SJCRH30 (cell line): ENCODE results near the gene PTPN7. TPM values are rescaled to one million over a fixed set of nuclear protein-coding genes. Genes with fewer than 3 reads are reported as not detected.
"Not testable (repeated sequence)": the region's sequence is repeated elsewhere in the genome, so short reads cannot be mapped to it uniquely, and the experiment has no call there.

Experiments used
- DNase-seq, 2 experiments: peaks; one replicate each; pipeline ENCODE4 v3.0.0-alpha.2; 2015 to 2020
- H3K27ac ChIP-seq: fragments of 250-450 bp; sonication (Bioruptor Pico); 2 replicates; pipeline ENCODE4 v1.5.1; 2020; ENCODE audit warnings: mild to moderate bottlenecking, moderate library complexity
- H3K27me3 ChIP-seq: fragments of 250-450 bp; sonication (Bioruptor Pico); 2 replicates; pipeline ENCODE4 v1.5.1; 2020; ENCODE audit warnings: mild to moderate bottlenecking, moderate library complexity
- H3K36me3 ChIP-seq: fragments of 250-450 bp; sonication (Bioruptor Pico); 2 replicates; pipeline ENCODE4 v1.5.1; 2020; ENCODE audit warnings: mild to moderate bottlenecking, moderate library complexity
- H3K4me1 ChIP-seq: fragments of 250-450 bp; sonication (Bioruptor Pico); 2 replicates; pipeline ENCODE4 v1.5.1; 2020; ENCODE audit warnings: mild to moderate bottlenecking, moderate library complexity
- H3K4me3 ChIP-seq: fragments of 250-450 bp; sonication (Bioruptor Pico); 2 replicates; pipeline ENCODE4 v1.5.1; 2020; ENCODE audit warnings: mild to moderate bottlenecking, moderate library complexity
- H3K9me3 ChIP-seq: fragments of 250-450 bp; sonication (Bioruptor Pico); replicated peaks from 2 replicates; pipeline ENCODE4 v1.5.1; 2020; ENCODE audit warnings: mild to moderate bottlenecking, moderate library complexity
- total RNA-seq: library from RNA; depleted of rRNA; stranded (reverse); fragments of >200 nt; shearing (Covaris generic); gene quantifications from 2 replicates; pipeline ENCODE4 v1.2.3, GENCODE V29; 2014

The PTPN7 gene
- total RNA-seq, 1 experiment from 2014 or later = 0.14 TPM

- H3K4me3 ChIP-seq = no peak overlapping the region
- H3K36me3 ChIP-seq = no peaks in the 10 kb centered on the region
- no peaks in the 10 kb centered on the region for H3K9me3 ChIP-seq
- H3K27ac ChIP-seq = no peak overlapping the region
- H3K4me1 ChIP-seq = no peaks in the 10 kb centered on the region
- no peak for DNase-seq
- peaks cover 7% of the 10 kb centered on the region for H3K27me3 ChIP-seq
These were observed 37.4 kb upstream of the PTPN7 start for GRCh38 chr1:202197653-202198365.

GRCh38 chr1:202194328-202194648 is 33.9 kb upstream of the PTPN7 start:
- peaks cover 7% of the 10 kb centered on the region for H3K27me3 ChIP-seq
- no peaks in the 10 kb centered on the region for H3K36me3 ChIP-seq
- no peak overlapping the region for H3K4me3 ChIP-seq
- DNase-seq = no peak
- H3K4me1 ChIP-seq = no peaks in the 10 kb centered on the region
- no peaks in the 10 kb centered on the region for H3K9me3 ChIP-seq
- H3K27ac ChIP-seq = no peak overlapping the region

- no peak within 1 kb of the TSS for H3K4me3 ChIP-seq
- no peaks in the 10 kb centered on the region for H3K9me3 ChIP-seq
- H3K27ac ChIP-seq = no peak within 1 kb of the TSS
- no peak for DNase-seq
- no peaks in the 10 kb centered on the region for H3K4me1 ChIP-seq
- H3K27me3 ChIP-seq = peaks cover 4% of the 10 kb centered on the region
- no peaks in the 10 kb centered on the region for H3K36me3 ChIP-seq
These were observed 33.4 kb upstream of the PTPN7 start, which contains the start of gene LGR6 for GRCh38 chr1:202193614-202194327. LGR6 (plus strand) TSS chr1:202193799; CDS start chr1:202193990, 191 bp downstream.

- H3K4me3 ChIP-seq = no peak overlapping the region
- peak; percentile 67 to 78 for DNase-seq
- no peaks in the 10 kb centered on the region for H3K4me1 ChIP-seq
- H3K36me3 ChIP-seq = no peaks in the 10 kb centered on the region
- no peak overlapping the region for H3K27ac ChIP-seq
- no peaks in the 10 kb centered on the region for H3K9me3 ChIP-seq
- H3K27me3 ChIP-seq = peaks cover 4% of the 10 kb centered on the region
These were observed 32.6 kb upstream of the PTPN7 start for GRCh38 chr1:202192770-202193613.

- H3K36me3 ChIP-seq, DNase-seq, H3K9me3 ChIP-seq, H3K4me3 ChIP-seq, H3K27ac ChIP-seq, H3K27me3 ChIP-seq, H3K4me1 ChIP-seq: not testable (repeated sequence)
These were observed 31.0 kb upstream of the PTPN7 start for GRCh38 chr1:202191391-202191790.

- H3K27me3 ChIP-seq = peaks cover 4% of the 10 kb centered on the region
These were observed 29.7 kb upstream of the PTPN7 start for GRCh38 chr1:202189918-202190715.

GRCh38 chr1:202189001-202189790 is 28.8 kb upstream of the PTPN7 start:
- peak; percentile 74 to 85 for DNase-seq
- H3K36me3 ChIP-seq = no peaks in the 10 kb centered on the region
- H3K27me3 ChIP-seq = peaks cover 4% of the 10 kb centered on the region
- no peak overlapping the region for H3K27ac ChIP-seq
- no peak overlapping the region for H3K4me3 ChIP-seq
- no peaks in the 10 kb centered on the region for H3K9me3 ChIP-seq
- no peaks in the 10 kb centered on the region for H3K4me1 ChIP-seq

More at GRCh38 chr1:202189918-202190715, 29.7 kb upstream of the PTPN7 start:
- Histone ChIP-seq H3K4me1 (no peaks in the 10 kb centered on the region), H3K9me3 (no peaks in the 10 kb centered on the region), H3K27ac (no peak overlapping the region), H3K36me3 (no peaks in the 10 kb centered on the region), H3K4me3 (no peak overlapping the region)
- no peak for DNase-seq

GRCh38 chr1:202187697-202188407 is 27.4 kb upstream of the PTPN7 start:
- Histone ChIP-seq H3K27ac (no peak overlapping the region), H3K9me3 (no peaks in the 10 kb centered on the region), H3K4me3 (no peak overlapping the region), H3K27me3 (0 out of 2 replicates have a peak, but pooled peaks cover 1% of the 10 kb centered on the region), H3K36me3 (no peaks in the 10 kb centered on the region), H3K4me1 (no peaks in the 10 kb centered on the region)
- no peak for DNase-seq

- Histone ChIP-seq H3K36me3 (no peaks in the 10 kb centered on the region), H3K9me3 (no peaks in the 10 kb centered on the region), H3K27ac (no peak overlapping the region), H3K4me3 (no peak overlapping the region), H3K27me3 (peaks cover 7% of the 10 kb centered on the region; the same call in 1 of the 2 replicates), H3K4me1 (no peaks in the 10 kb centered on the region)
- no peak for DNase-seq
These were observed 26.8 kb upstream of the PTPN7 start for GRCh38 chr1:202187041-202187671.

- Histone ChIP-seq H3K9me3 (no peaks in the 10 kb centered on the region), H3K4me1 (no peaks in the 10 kb centered on the region), H3K27ac (no peak overlapping the region), H3K27me3 (peaks cover 10% of the 10 kb centered on the region; the same call in 1 of the 2 replicates), H3K4me3 (no peak overlapping the region), H3K36me3 (no peaks in the 10 kb centered on the region)
- DNase-seq = no peak
These were observed 25.9 kb upstream of the PTPN7 start for GRCh38 chr1:202186327-202186726.

- peak; percentile 91 to 95 for DNase-seq
- H3K27me3 ChIP-seq = peaks cover 22% of the 10 kb centered on the region; the same call in 1 of the 2 replicates
- no peak overlapping the region for H3K4me3 ChIP-seq
- no peak overlapping the region for H3K27ac ChIP-seq
- H3K4me1 ChIP-seq = no peaks in the 10 kb centered on the region
- H3K36me3 ChIP-seq = no peaks in the 10 kb centered on the region
- H3K9me3 ChIP-seq = no peaks in the 10 kb centered on the region
These were observed 24.5 kb upstream of the PTPN7 start for GRCh38 chr1:202184750-202185460.
